B cell (primary cell): ENCODE data around the gene COG2. TPM values are rescaled to one million over a fixed set of nuclear protein-coding genes. Genes with fewer than 3 reads are reported as not detected.

ENCODE experiments used
- ATAC-seq: fragments of 200-7000 bp; cut with Tn5 transposase; one replicate; pipeline ENCODE4 v1.10.0; 2021; ENCODE audit warnings: low read depth, mild to moderate bottlenecking, moderate number of reproducible peaks, moderate library complexity
- CTCF ChIA-PET: fragments of 350-600 bp; sonication (Branson Sonifier 250); formaldehyde crosslinking; loops from one replicate; lab custom pipeline; 2021; ENCODE audit warnings: antibody characterized with exemption, inconsistent platforms; lab: Charles Lee
- POLR2A ChIA-PET: fragments of 350-600 bp; sonication (Branson Sonifier 250); formaldehyde crosslinking; loops from one replicate; lab custom pipeline; 2021; ENCODE audit warnings: antibody characterized with exemption; lab: Charles Lee
- DNase-seq: peaks from one replicate; pipeline ENCODE4 v3.0.0; 2013
- H2AFZ ChIP-seq: 2 replicates; pipeline ENCODE4 v1.6.1; 2012; ENCODE audit warnings: mild to moderate bottlenecking, low read depth, low read length; ENCODE audit not compliant: insufficient read depth, poor library complexity, severe bottlenecking
- H3K27ac ChIP-seq, 2 donors: 1 replicate in 1 of 2; 2 replicates in 1 of 2; pipeline ENCODE4 v1.5.1; 2012 to 2013; ENCODE audit warnings: low read length in 2 of 2, mild to moderate bottlenecking in 2 of 2, moderate library complexity in 1 of 2
- H3K27me3 ChIP-seq, 4 experiments: fragments of 200-600 bp in 1 of 4; sonication (generic) in 1 of 4; replicated peaks in 1 of 4; 1 replicate in 2 of 4; 2 replicates in 2 of 4; pipeline versions ENCODE4 v1.6.1 to v1.7.0; 2013 to 2016; ENCODE audit warnings: low read length in 3 of 4, mild to moderate bottlenecking in 2 of 4, mixed read lengths in 1 of 4, moderate library complexity in 1 of 4; ENCODE audit not compliant: insufficient read depth in 4 of 4, control insufficient read depth in 3 of 4; ENCODE audit errors: control extremely low read depth in 1 of 4
- H3K36me3 ChIP-seq, 2 experiments: replicated peaks in 1 of 2; 1 replicate in 1 of 2; 2 replicates in 1 of 2; pipeline versions ENCODE4 v1.6.1 to v1.7.1; 2013; ENCODE audit warnings: low read length in 1 of 2; ENCODE audit not compliant: insufficient read depth in 2 of 2, control insufficient read depth in 1 of 2; ENCODE audit errors: control extremely low read depth in 1 of 2, extremely low read depth in 1 of 2
- H3K4me1 ChIP-seq, 2 donors: fragments of 200-600 bp in 1 of 2; sonication (generic) in 1 of 2; 1 replicate in 1 of 2; 2 replicates in 1 of 2; pipeline versions ENCODE4 v1.5.1 to v1.6.1; 2013 to 2017; ENCODE audit warnings: low read length in 2 of 2; ENCODE audit not compliant: control insufficient read depth in 2 of 2, insufficient read depth in 2 of 2
- H3K4me2 ChIP-seq: replicated peaks from 2 replicates; pipeline ENCODE3; 2012; ENCODE audit warnings: mild to moderate bottlenecking, low read depth, low read length; ENCODE audit not compliant: poor library complexity, severe bottlenecking
- H3K4me3 ChIP-seq, 5 experiments: fragments of 200-600 bp in 1 of 5; sonication (generic) in 1 of 5; 1 replicate in 3 of 5; 2 replicates in 2 of 5; pipeline versions ENCODE4 v1.5.1 to v1.7.0; 2011 to 2016; ENCODE audit warnings: low read length in 4 of 5, mild to moderate bottlenecking in 4 of 5, low read depth in 2 of 5, control low read depth in 1 of 5, moderate library complexity in 1 of 5; ENCODE audit not compliant: insufficient read depth in 1 of 5; ENCODE audit errors: control extremely low read depth in 1 of 5, extremely low read depth in 1 of 5
- H3K79me2 ChIP-seq: fragments of 200-600 bp; sonication (generic); one replicate; pipeline ENCODE4 v1.6.0; 2016; ENCODE audit warnings: low read length; ENCODE audit not compliant: control insufficient read depth, insufficient read depth
- H3K9ac ChIP-seq: fragments of 200-600 bp; sonication (generic); 2 replicates; pipeline ENCODE4 v1.6.1; 2017; ENCODE audit warnings: mild to moderate bottlenecking, low read length, moderate library complexity
- H3K9me3 ChIP-seq, 3 donors: one replicate each; pipeline versions ENCODE4 v1.6.1 to v1.7.1; 2013; ENCODE audit warnings: low read length in 2 of 3; ENCODE audit not compliant: control insufficient read depth in 2 of 3, insufficient read depth in 1 of 3; ENCODE audit errors: control extremely low read depth in 1 of 3
- H4K20me1 ChIP-seq: 2 replicates; pipeline ENCODE4 v1.6.0; 2012; ENCODE audit warnings: mild to moderate bottlenecking, low read length; ENCODE audit not compliant: insufficient read depth, control insufficient read depth, poor library complexity, severe bottlenecking
- H3K27ac Mint-ChIP-seq: one replicate; pipeline ENCODE4 v1.8.0; 2021; ENCODE audit warnings: mixed read lengths
- H3K27me3 Mint-ChIP-seq: one replicate; pipeline ENCODE4 v1.8.0; 2021; ENCODE audit warnings: mixed read lengths
- H3K4me1 Mint-ChIP-seq: one replicate; pipeline ENCODE4 v1.8.0; 2021; ENCODE audit warnings: mixed read lengths
- H3K4me3 Mint-ChIP-seq: one replicate; pipeline ENCODE4 v1.8.0; 2021; ENCODE audit warnings: mixed read lengths
- H3K9me3 Mint-ChIP-seq: one replicate; pipeline ENCODE4 v1.8.0; 2022; ENCODE audit warnings: mixed read lengths; ENCODE audit not compliant: insufficient read depth
- CTCF ChIP-seq: fragments of 200-600 bp; IDR thresholded peaks from one replicate; pipeline ENCODE4 v1.8.0; 2022; ENCODE audit warnings: antibody characterized with exemption, mild to moderate bottlenecking
- EZH2 ChIP-seq: IDR thresholded peaks from 2 replicates; pipeline ENCODE4 v1.6.1; 2012; ENCODE audit warnings: borderline replicate concordance, low read depth, mild to moderate bottlenecking, moderate library complexity, low read length; ENCODE audit not compliant: insufficient read depth, poor library complexity, severe bottlenecking
- WGBS: methylation state at CpG from one replicate; pipeline ENCODE4 v1.1.5; 2013; ENCODE audit warnings: missing lambda C conversion rate; ENCODE audit not compliant: insufficient coverage; 5-methylcytosine and 5-hydroxymethylcytosine counted together
- intact Hi-C: fragments of 100-400 bp; cut with micrococcal nuclease; formaldehyde crosslinking; loops from one replicate; pipeline ENCODE4 v1.10.0; 2022
- polyA plus RNA-seq: library from polyadenylated mRNA; depleted of rRNA; stranded (reverse); fragments of >200 nt; gene quantifications from 2 replicates; pipeline ENCODE4 v1.2.3, GENCODE V29; 2012
- total RNA-seq, 2 donors: library from RNA; stranded (reverse); fragments of 120-200 nt in 1 of 2; gene quantifications; 1 replicate in 1 of 2; 2 replicates in 1 of 2; pipeline versions ENCODE4 v1.2.3 to v1.2.4, GENCODE V29; 2013 to 2022

Gene COG2
- total and polyA plus RNA-seq, 2 donors (not counting 1 experiment from before 2014, with no cell fraction given), result 17.0 to 42.5 TPM

GRCh38 chr1:230684146-230684545 is 41.9 kb downstream of the COG2 start:
- H3K9ac ChIP-seq, result no peak overlapping the region
- H3K9me3 ChIP-seq, result no peaks in the 10 kb centered on the region
- H3K36me3 ChIP-seq, result peaks cover 0 to 87% of the 10 kb centered on the region in 2 experiments
- H3K4me2 ChIP-seq, result no peak overlapping the region
- TF ChIP-seq EZH2, result no peak
- no peak for TF ChIP-seq CTCF
- Mint-ChIP-seq H3K27ac (no peak overlapping the region), H3K27me3 (no peaks in the 10 kb centered on the region), H3K4me1 (no peaks in the 10 kb centered on the region), H3K9me3 (no peaks in the 10 kb centered on the region), H3K4me3 (no peak overlapping the region)
- H3K4me3 ChIP-seq, result no peak overlapping the region
- 17% methylated on average over 1 of the region's 2 CpGs for WGBS
- H3K27me3 ChIP-seq, result no peaks in the 10 kb centered on the region
- H3K27ac ChIP-seq, result no peak overlapping the region
- no peak for DNase-seq
- H2AFZ ChIP-seq, result no peak overlapping the region
- no peaks in the 10 kb centered on the region for H3K79me2 ChIP-seq
- no peaks in the 10 kb centered on the region for H3K4me1 ChIP-seq
- ChIA-PET CTCF (no interaction called here), POLR2A (no interaction called here)
- no peak for ATAC-seq
- intact Hi-C loops, result no loop called here
- no peaks in the 10 kb centered on the region for H4K20me1 ChIP-seq

- Histone ChIP-seq H4K20me1 (no peaks in the 10 kb centered on the region), H3K79me2 (no peaks in the 10 kb centered on the region), H3K9me3 (no peaks in the 10 kb centered on the region), H3K27me3 (no peaks in the 10 kb centered on the region), H3K4me2 (no peak overlapping the region), H3K4me3 (no peak overlapping the region), H3K27ac (no peak overlapping the region), H3K36me3 (peaks cover 2 to 87% of the 10 kb centered on the region in 2 experiments), H3K4me1 (no peaks in the 10 kb centered on the region), H2AFZ (no peak overlapping the region), H3K9ac (no peak overlapping the region)
- intact Hi-C loops, result no loop called here
- ChIA-PET CTCF (no interaction called here), POLR2A (no interaction called here)
- H3K27ac Mint-ChIP-seq, result no peak overlapping the region
- H3K4me3 Mint-ChIP-seq, result no peak overlapping the region
- DNase-seq, result no peak
- H3K27me3 Mint-ChIP-seq, result no peaks in the 10 kb centered on the region
- no peaks in the 10 kb centered on the region for H3K9me3 Mint-ChIP-seq
- TF ChIP-seq EZH2, result no peak
- no peaks in the 10 kb centered on the region for H3K4me1 Mint-ChIP-seq
- no peak for ATAC-seq
- 100% methylated on average over 1 of the region's 5 CpGs for WGBS
Measured at GRCh38 chr1:230684998-230685397, 42.7 kb downstream of the COG2 start.
